ENCODE measurements around the gene RAB44.
A peak's percentile ranks its signal among the peaks of the same experiment; 100 is the strongest.

The RAB44 gene

GRCh38 chr6:36655085-36655724 lies 42.4 kb upstream of the RAB44 start:
- no peak overlapping the region for H3K4me3 ChIP-seq (ENCODE audit: low read depth, low read length)
- no peaks in the 10 kb centered on the region for H3K9me3 ChIP-seq (ENCODE audit: severe bottlenecking)
- no peaks in the 10 kb centered on the region for H3K36me3 ChIP-seq
- no peak for TF ChIP-seq CTCF (IDR thresholded peaks at IDR 0.05; ENCODE audit: low read depth, low read length)
- H3K27me3 ChIP-seq (ENCODE audit: insufficient read depth, low read depth, severe bottlenecking) = peaks cover 24% of the 10 kb centered on the region
- no peak overlapping the region for H3K27ac ChIP-seq
- DNase-seq = no peak

GRCh38 chr6:36656441-36656840 lies 41.2 kb upstream of the RAB44 start:
- H3K4me3 ChIP-seq (ENCODE audit: low read depth, low read length) = no peak overlapping the region
- peaks cover 17% of the 10 kb centered on the region for H3K27me3 ChIP-seq (ENCODE audit: insufficient read depth, low read depth, severe bottlenecking)
- H3K36me3 ChIP-seq = no peaks in the 10 kb centered on the region
- DNase-seq = no peak
- no peak overlapping the region for H3K27ac ChIP-seq
- TF ChIP-seq CTCF (IDR thresholded peaks at IDR 0.05; ENCODE audit: low read depth, low read length) = no peak
- no peaks in the 10 kb centered on the region for H3K9me3 ChIP-seq (ENCODE audit: severe bottlenecking)

GRCh38 chr6:36657271-36657670 lies 40.4 kb upstream of the RAB44 start:
- Histone ChIP-seq H3K27me3 (ENCODE audit: insufficient read depth, low read depth, severe bottlenecking) (peaks cover 10% of the 10 kb centered on the region), H3K36me3 (no peaks in the 10 kb centered on the region), H3K27ac (no peak overlapping the region), H3K4me3 (ENCODE audit: low read depth, low read length) (no peak overlapping the region), H3K9me3 (ENCODE audit: severe bottlenecking) (no peaks in the 10 kb centered on the region)
- DNase-seq = no peak
- TF ChIP-seq CTCF (IDR thresholded peaks at IDR 0.05; ENCODE audit: low read depth, low read length) = peak; percentile 25; the same call in 1 of the 2 replicates

GRCh38 chr6:36657942-36658544 lies 39.6 kb upstream of the RAB44 start:
- H3K9me3 ChIP-seq (ENCODE audit: severe bottlenecking) = no peaks in the 10 kb centered on the region
- no peak overlapping the region for H3K27ac ChIP-seq

GRCh38 chr6:36659271-36659670 lies 38.4 kb upstream of the RAB44 start:
- Histone ChIP-seq H3K4me3 (ENCODE audit: low read depth, low read length) (no peak overlapping the region), H3K27me3 (ENCODE audit: insufficient read depth, low read depth, severe bottlenecking) (no peaks in the 10 kb centered on the region)
- DNase-seq = no peak

More at GRCh38 chr6:36657942-36658544, 39.6 kb upstream of the RAB44 start:
- no peak for DNase-seq
- H3K4me3 ChIP-seq (ENCODE audit: low read depth, low read length) = no peak overlapping the region
- H3K36me3 ChIP-seq = no peaks in the 10 kb centered on the region
- TF ChIP-seq CTCF (IDR thresholded peaks at IDR 0.05; ENCODE audit: low read depth, low read length) = no peak
- H3K27me3 ChIP-seq (ENCODE audit: insufficient read depth, low read depth, severe bottlenecking) = peaks cover 3% of the 10 kb centered on the region

More at GRCh38 chr6:36659271-36659670, 38.4 kb upstream of the RAB44 start:
- no peak for TF ChIP-seq CTCF (IDR thresholded peaks at IDR 0.05; ENCODE audit: low read depth, low read length)
- Histone ChIP-seq H3K9me3 (ENCODE audit: severe bottlenecking) (no peaks in the 10 kb centered on the region), H3K27ac (no peak overlapping the region), H3K36me3 (no peaks in the 10 kb centered on the region)

Measured in WERI-Rb-1 (cell line).